Testis (tissue), 3 donors: ENCODE measurements around the gene DLG2. TPM values are rescaled to one million over a fixed set of nuclear protein-coding genes. Genes with fewer than 3 reads are reported as not detected.

Experiments
- DNase-seq: peaks from one replicate; pipeline ENCODE4 v3.0.0-alpha.2; 2019
- H3K27ac ChIP-seq, 2 donors: fragments of 200-600 bp; sonication (generic); one replicate each; pipeline ENCODE4 v1.5.1; 2019
- H3K27me3 ChIP-seq: fragments of 200-600 bp; sonication (generic); one replicate; pipeline ENCODE4 v1.5.1; 2019
- H3K36me3 ChIP-seq: fragments of 200-600 bp; sonication (generic); one replicate; pipeline ENCODE4 v1.5.1; 2017; ENCODE audit warnings: low read depth; ENCODE audit errors: missing control alignments
- H3K4me1 ChIP-seq: fragments of 200-600 bp; sonication (generic); one replicate; pipeline ENCODE4 v1.5.1; 2019
- H3K4me3 ChIP-seq, 2 donors: fragments of 200-600 bp; sonication (generic); one replicate each; pipeline ENCODE4 v1.5.1; 2017 to 2019
- H3K9me3 ChIP-seq: fragments of 200-600 bp; sonication (generic); one replicate; pipeline ENCODE4 v1.5.1; 2017
- CTCF ChIP-seq, 3 experiments: fragments of 450-650 bp in 2 of 3; fragments of 200-600 bp in 1 of 3; sonication (generic) in 1 of 3; IDR thresholded peaks; one replicate each; pipeline ENCODE4 v1.5.1; 2016 to 2019; ENCODE audit warnings: antibody characterized with exemption in 3 of 3, mild to moderate bottlenecking in 2 of 3, moderate library complexity in 1 of 3
- POLR2A ChIP-seq: fragments of 450-650 bp; IDR thresholded peaks from one replicate; pipeline ENCODE4 v1.6.1; 2017; ENCODE audit warnings: antibody characterized with exemption, mild to moderate bottlenecking, moderate library complexity
- whole genome bisulfite sequencing, 2 donors: methylation state at CpG; one replicate each; pipeline ENCODE4 v1.1.5; 2018; 5-methylcytosine and 5-hydroxymethylcytosine counted together
- intact Hi-C: fragments of 100-400 bp; cut with DNase I; formaldehyde crosslinking; loops from one replicate; pipeline ENCODE4 v1.15.1; 2023; ENCODE audit warnings: low total_unique reads
- polyA plus RNA-seq: library from polyadenylated mRNA; stranded (reverse); fragments of 350-450 nt; fragmentation: Illumina TruSeq; extraction: RNeasy Lipid Tissue Mini Kit (QIAGEN cat#74804); gene quantifications from one replicate; pipeline ENCODE4 v1.2.3, GENCODE V29; 2014; ENCODE audit warnings: low read depth, low replicate concordance; ENCODE audit not compliant: insufficient read depth
- total RNA-seq, 2 donors: library from RNA; depleted of rRNA; stranded (reverse); fragments of >200 nt; gene quantifications; one replicate each; pipeline ENCODE4 v1.2.3, GENCODE V29; 2016

Gene DLG2
- total and polyA plus RNA-seq, 3 donors from 2014 or later, result 13.8 to 23.0 (median 14.1) TPM

- WGBS, 2 donors, result 55 to 59% methylated on average over 2 of the region's 2 CpGs
- no peaks in the 10 kb centered on the region for H3K4me1 ChIP-seq
- no peaks in the 10 kb centered on the region for H3K36me3 ChIP-seq
- no peak for DNase-seq
- no peaks in the 10 kb centered on the region for H3K27me3 ChIP-seq
- H3K4me3 ChIP-seq, result no peak overlapping the region
- intact Hi-C loops, result no loop called here
- H3K27ac ChIP-seq, result no peak overlapping the region
- TF ChIP-seq CTCF (IDR thresholded peaks at IDR 0.05) (no peak), POLR2A (no peak)
- H3K9me3 ChIP-seq, result no peaks in the 10 kb centered on the region
Observed at GRCh38 chr11:83613767-83614121, 2013.4 kb downstream of the DLG2 start.

GRCh38 chr11:83612891-83613766 is 2014.0 kb downstream of the DLG2 start:
- no peak overlapping the region for H3K4me3 ChIP-seq
- intact Hi-C loops, result no loop called here
- no peaks in the 10 kb centered on the region for H3K4me1 ChIP-seq
- no peak overlapping the region for H3K27ac ChIP-seq
- TF ChIP-seq POLR2A (no peak), CTCF (IDR thresholded peaks at IDR 0.05) (no peak)
- H3K9me3 ChIP-seq, result no peaks in the 10 kb centered on the region
- WGBS, 2 donors, result 56 to 68% methylated on average over 5 of the region's 5 CpGs
- no peak for DNase-seq
- H3K27me3 ChIP-seq, result no peaks in the 10 kb centered on the region
- H3K36me3 ChIP-seq, result no peaks in the 10 kb centered on the region

- intact Hi-C loops, result no loop called here
- Histone ChIP-seq H3K36me3 (no peaks in the 10 kb centered on the region), H3K27ac (no peak overlapping the region), H3K4me3 (no peak overlapping the region), H3K9me3 (no peaks in the 10 kb centered on the region), H3K27me3 (no peaks in the 10 kb centered on the region), H3K4me1 (no peaks in the 10 kb centered on the region)
- TF ChIP-seq POLR2A (no peak), CTCF (IDR thresholded peaks at IDR 0.05) (no peak)
- DNase-seq, result no peak
- 77 to 78% methylated on average over 3 of the region's 3 CpGs for WGBS, 2 donors
Observed at GRCh38 chr11:83611600-83611999, 2015.5 kb downstream of the DLG2 start.

- H3K9me3 ChIP-seq, result no peaks in the 10 kb centered on the region
- WGBS, 2 donors, result 75 to 85% methylated on average over 2 of the region's 2 CpGs
- no peaks in the 10 kb centered on the region for H3K27me3 ChIP-seq
- no peak for TF ChIP-seq POLR2A
- TF ChIP-seq CTCF (IDR thresholded peaks at IDR 0.05), result no peak
- no peaks in the 10 kb centered on the region for H3K4me1 ChIP-seq
- H3K27ac ChIP-seq, result no peak overlapping the region
- intact Hi-C loops, result no loop called here
- no peak for DNase-seq
- no peaks in the 10 kb centered on the region for H3K36me3 ChIP-seq
- H3K4me3 ChIP-seq, result no peak overlapping the region
Observed at GRCh38 chr11:83611031-83611430, 2016.1 kb downstream of the DLG2 start.

GRCh38 chr11:83609191-83609590 is 2018.0 kb downstream of the DLG2 start:
- Histone ChIP-seq H3K4me3 (no peak overlapping the region), H3K36me3 (no peaks in the 10 kb centered on the region), H3K27me3 (no peaks in the 10 kb centered on the region), H3K9me3 (no peaks in the 10 kb centered on the region), H3K4me1 (no peaks in the 10 kb centered on the region), H3K27ac (no peak overlapping the region)
- DNase-seq, result no peak
- 74 to 85% methylated on average over 2 of the region's 2 CpGs for WGBS, 2 donors
- TF ChIP-seq POLR2A, result no peak
- TF ChIP-seq CTCF (IDR thresholded peaks at IDR 0.05), result no peak
- intact Hi-C loops, result no loop called here
